ENCODE results near the gene ITFG2. TPM values are rescaled to one million over a fixed set of nuclear protein-coding genes. Genes with fewer than 3 reads are reported as not detected.

The ITFG2 gene
- total and polyA plus RNA-seq, 2 of the 13 experiments (the other 11 are each of a cell fraction or from before 2014, with no cell fraction given), result 14.8 to 15.5 TPM

- peak; percentile 78 for TF ChIP-seq ZNF609 (CRISPR knock-in tag; IDR thresholded peaks at IDR 0.05; ENCODE audit: borderline replicate concordance)
Measured at GRCh38 chr12:2785017-2785416, 27.5 kb upstream of the ITFG2 start (continued).

GRCh38 chr12:2791089-2791488 is 21.4 kb upstream of the ITFG2 start:
- FAIRE-seq, result no peak
- intact Hi-C loops (cut with micrococcal nuclease; ENCODE audit: unreplicated experiment) (no loop called here), in situ Hi-C loops (cut with HindIII; ENCODE audit: extremely low pct_ligation_motif_present, low pct_unique_long_range_greater_than_20kb) (no loop called here)
- no TSS peak for BruUV-seq (replicated peaks)
- H3K4me3 ChIP-seq (replicated peaks in 1 of 3; ENCODE audit: insufficient read depth in 1 of 3, low read depth in 2 of 3, low read length in 3 of 3), result no peak overlapping the region
- DNase-seq (ENCODE audit: low spot score), result no peak
- H2AFZ ChIP-seq (ENCODE audit: low read length), result no peak overlapping the region
- H3K4me2 ChIP-seq (ENCODE audit: low read depth, low read length), result no peak overlapping the region
- no peak overlapping the region for H3K9ac ChIP-seq (ENCODE audit: insufficient read depth, low read depth, low read length)
- H4K20me1 ChIP-seq (ENCODE audit: insufficient read depth, low read length), result no peaks in the 10 kb centered on the region
- H3K27me3 ChIP-seq (ENCODE audit: control insufficient read depth in 1 of 2, insufficient read depth in 2 of 2, low read length in 2 of 2), result no peaks in the 10 kb centered on the region
- H3K4me1 ChIP-seq (ENCODE audit: insufficient read depth, low read length), result peaks cover 28% of the 10 kb centered on the region
- no peak overlapping the region for H3K27ac ChIP-seq (ENCODE audit: extremely low read length, insufficient read depth, low read length)
- no peaks in the 10 kb centered on the region for H3K9me3 ChIP-seq (ENCODE audit: low read length)
- CTCF ChIA-PET (ENCODE audit: low intra/inter-chr PET ratio, low total read pairs), result no interaction called here
- ATAC-seq, result no peak
- WGBS (ENCODE audit: low lambda C conversion rate), result 82% methylated on average over 6 of the region's 6 CpGs
- peaks cover 3% of the 10 kb centered on the region for H3K79me2 ChIP-seq (ENCODE audit: insufficient read depth, low read length)
- H3K36me3 ChIP-seq (replicated peaks in 1 of 2; ENCODE audit: control insufficient read depth in 1 of 2, insufficient read depth in 2 of 2, low read length in 2 of 2), result no peaks in the 10 kb centered on the region
- POLR2A ChIA-PET, result no interaction called here
- TF ChIP-seq ZNF280B (CRISPR knock-in tag; IDR thresholded peaks at IDR 0.05; ENCODE audit: borderline replicate concordance) (no peak), ZNF382 (CRISPR knock-in tag; IDR thresholded peaks at IDR 0.05; ENCODE audit: borderline replicate concordance) (no peak), ESRRA (CRISPR knock-in tag; IDR thresholded peaks at IDR 0.05; ENCODE audit: low read depth) (no peak), ZNF451 (CRISPR knock-in tag; IDR thresholded peaks at IDR 0.05) (no peak), MXD3 (CRISPR knock-in tag; IDR thresholded peaks at IDR 0.05) (no peak), CENPT (CRISPR knock-in tag; IDR thresholded peaks at IDR 0.05; ENCODE audit: low read depth) (no peak), ZNF713 (CRISPR knock-in tag; IDR thresholded peaks at IDR 0.05) (no peak), ZSCAN31 (CRISPR knock-in tag; IDR thresholded peaks at IDR 0.05; ENCODE audit: low read depth) (no peak), POLR2AphosphoS5 (IDR thresholded peaks at IDR 0.05; ENCODE audit: low read depth, low read length) (no peak), HOXA9 (CRISPR knock-in tag; IDR thresholded peaks at IDR 0.05; ENCODE audit: borderline replicate concordance) (no peak), YEATS2 (CRISPR knock-in tag; IDR thresholded peaks at IDR 0.05; ENCODE audit: borderline replicate concordance) (no peak), ZNF780A (CRISPR knock-in tag; IDR thresholded peaks at IDR 0.05) (no peak), ZBTB39 (CRISPR knock-in tag; IDR thresholded peaks at IDR 0.05) (no peak)
